ENCODE measurements around the gene ZG16.
"Not testable (repeated sequence)": the region's sequence is repeated elsewhere in the genome, so short reads cannot be mapped to it uniquely, and the experiment has no call there.

The ZG16 gene

GRCh38 chr16:29777576-29778350 is at the start of gene ZG16:
Gene ZG16 (plus strand): TSS chr16:29778256. CDS start chr16:29779267, 1,011 bp downstream.
- DNase-seq, result no peak

GRCh38 chr16:29729116-29729521 is 48.9 kb upstream of the ZG16 start:
- no peak for DNase-seq

GRCh38 chr16:29730649-29731048 is 47.4 kb upstream of the ZG16 start:
- no peak for DNase-seq

GRCh38 chr16:29731768-29732601 is 46.1 kb upstream of the ZG16 start:
- DNase-seq, result peak; percentile 37

- DNase-seq, result no peak
Observed at GRCh38 chr16:29734786-29735185, 43.3 kb upstream of the ZG16 start.

- DNase-seq, result no peak
Observed at GRCh38 chr16:29736112-29736511, 41.9 kb upstream of the ZG16 start.

GRCh38 chr16:29736764-29737163 is 41.3 kb upstream of the ZG16 start:
- DNase-seq, result no peak

- no peak for DNase-seq
Observed at GRCh38 chr16:29737713-29738112, 40.3 kb upstream of the ZG16 start.

- DNase-seq, result peak; percentile 31
Observed at GRCh38 chr16:29738514-29738913, 39.5 kb upstream of the ZG16 start.

GRCh38 chr16:29739927-29740629 is 38.0 kb upstream of the ZG16 start:
- DNase-seq, result not testable (repeated sequence)

- not testable (repeated sequence) for DNase-seq
Observed at GRCh38 chr16:29740630-29741015, 37.4 kb upstream of the ZG16 start.

GRCh38 chr16:29742683-29743275 is 35.3 kb upstream of the ZG16 start:
- DNase-seq, result no peak

GRCh38 chr16:29743475-29743826 is 34.6 kb upstream of the ZG16 start:
- no peak for DNase-seq

GRCh38 chr16:29743827-29744531 is 34.1 kb upstream of the ZG16 start:
- peak; percentile 27 for DNase-seq

GRCh38 chr16:29744541-29745101 is 33.4 kb upstream of the ZG16 start:
- DNase-seq, result no peak

- peak; percentile 23 for DNase-seq
Observed at GRCh38 chr16:29745121-29745852, 32.8 kb upstream of the ZG16 start.

GRCh38 chr16:29745853-29746345 is 32.2 kb upstream of the ZG16 start, which contains the start of gene C16orf54:
Gene C16orf54 (minus strand): TSS chr16:29745990. CDS start chr16:29744951, 1,039 bp downstream.
- DNase-seq, result peak; percentile 71

- not testable (repeated sequence) for DNase-seq
Observed at GRCh38 chr16:29746518-29746917, 31.5 kb upstream of the ZG16 start.

GRCh38 chr16:29747947-29748759 is 29.9 kb upstream of the ZG16 start:
- DNase-seq, result no peak

GRCh38 chr16:29748760-29749149 is 29.3 kb upstream of the ZG16 start:
- not testable (repeated sequence) for DNase-seq

All from activated T-cell treated with anti-CD3 and anti-CD28 coated beads for 4 hours (primary cell).